GM21367 (cell line): ENCODE measurements around the gene CSNK1D.
"Not testable (repeated sequence)": the region's sequence is repeated elsewhere in the genome, so short reads cannot be mapped to it uniquely, and the experiment has no call there.

Source experiments
- ATAC-seq: cut with Tn5 transposase; IDR thresholded peaks from one replicate; pipeline ENCODE4 v1.9.1; 2021; ENCODE audit not compliant: unreplicated experiment

The CSNK1D gene

GRCh38 chr17:82276938-82277337 lies 3.4 kb upstream of the CSNK1D start:
- no peak for ATAC-seq

- ATAC-seq, result no peak
Measured at GRCh38 chr17:82275326-82275725, 1.8 kb upstream of the CSNK1D start.

GRCh38 chr17:82274134-82275020 lies 877 bp upstream of the CSNK1D start:
- ATAC-seq, result no peak

DNA sequence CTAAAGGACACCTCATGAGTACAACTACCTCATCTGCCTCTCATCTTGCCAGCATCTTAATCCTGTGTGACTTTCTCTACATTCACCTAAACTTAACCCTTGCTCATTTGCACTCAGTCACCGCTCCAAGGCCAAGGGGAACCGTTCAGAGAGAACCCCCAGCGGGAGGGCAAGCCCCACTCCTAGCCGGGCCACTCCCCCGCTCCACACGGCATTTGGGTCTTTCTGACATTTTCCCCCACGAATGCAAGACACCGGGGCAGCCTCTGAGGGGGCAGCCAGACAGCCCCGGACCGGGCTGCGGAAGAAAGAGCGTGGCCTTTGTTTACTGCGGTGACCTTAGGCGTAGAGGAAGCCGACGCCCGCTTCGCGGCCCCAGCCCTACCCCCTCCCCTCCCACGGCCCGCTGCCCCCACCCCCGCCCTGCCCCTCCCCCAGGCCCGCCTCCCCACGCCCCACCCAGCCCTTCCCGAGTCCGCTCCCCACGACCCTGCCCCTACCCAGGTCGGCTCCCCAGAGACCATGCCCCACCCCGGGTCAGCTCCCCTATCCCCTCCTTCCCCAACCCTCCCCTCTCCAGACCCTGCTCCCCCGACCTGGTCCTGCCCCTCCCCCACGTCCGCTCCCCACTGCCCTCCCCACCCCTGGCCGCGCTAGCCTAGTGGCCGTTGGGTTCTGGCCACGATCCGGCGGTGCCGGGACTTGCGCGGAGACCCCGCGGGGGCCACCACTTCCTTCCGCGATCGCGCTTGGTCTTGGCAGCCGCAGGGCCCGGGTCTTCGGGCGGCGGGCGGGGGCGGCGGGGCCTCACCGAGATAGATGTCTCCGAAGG lies 789 bp downstream of the CSNK1D start:
- ATAC-seq, result no peak

DNA sequence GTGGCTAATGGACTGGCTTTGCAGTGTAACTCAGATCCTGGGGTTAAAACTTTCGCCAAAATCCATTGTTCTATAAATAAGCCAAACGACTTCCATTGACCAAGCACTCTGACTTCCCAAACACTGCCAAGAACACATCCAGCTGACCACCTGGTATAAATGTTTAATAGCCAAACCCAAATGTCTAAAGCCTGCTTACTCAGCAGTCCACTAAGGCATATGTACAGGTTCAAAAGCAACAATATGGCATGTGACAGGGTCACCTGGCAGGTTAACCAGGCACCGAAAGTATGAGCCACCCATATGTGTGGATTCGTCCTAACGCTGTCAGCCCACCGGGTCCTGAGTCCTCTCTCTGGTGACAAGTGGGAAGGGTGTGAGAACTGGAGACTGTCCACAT lies 2.1 kb downstream of the CSNK1D start:
- no peak for ATAC-seq

DNA sequence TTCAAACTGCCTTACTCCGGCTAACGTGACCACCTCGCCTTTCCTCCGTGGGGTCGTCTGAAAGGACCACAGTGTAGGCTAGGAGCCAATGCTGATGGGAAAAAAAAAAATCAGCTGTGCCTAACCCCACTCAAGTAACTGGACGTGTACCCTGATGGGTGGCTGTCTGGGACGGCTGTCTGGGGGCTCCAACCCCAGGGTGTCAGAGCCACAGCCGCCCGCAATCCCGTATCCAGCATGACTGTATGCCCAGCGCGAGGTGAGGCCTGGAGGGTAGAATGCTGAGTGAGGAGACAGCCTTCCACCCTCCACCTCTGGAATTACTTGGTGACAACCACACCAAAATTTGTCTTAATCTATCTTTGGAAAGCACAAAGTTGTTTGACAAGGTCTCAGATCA lies 2.8 kb downstream of the CSNK1D start:
- no peak for ATAC-seq

DNA sequence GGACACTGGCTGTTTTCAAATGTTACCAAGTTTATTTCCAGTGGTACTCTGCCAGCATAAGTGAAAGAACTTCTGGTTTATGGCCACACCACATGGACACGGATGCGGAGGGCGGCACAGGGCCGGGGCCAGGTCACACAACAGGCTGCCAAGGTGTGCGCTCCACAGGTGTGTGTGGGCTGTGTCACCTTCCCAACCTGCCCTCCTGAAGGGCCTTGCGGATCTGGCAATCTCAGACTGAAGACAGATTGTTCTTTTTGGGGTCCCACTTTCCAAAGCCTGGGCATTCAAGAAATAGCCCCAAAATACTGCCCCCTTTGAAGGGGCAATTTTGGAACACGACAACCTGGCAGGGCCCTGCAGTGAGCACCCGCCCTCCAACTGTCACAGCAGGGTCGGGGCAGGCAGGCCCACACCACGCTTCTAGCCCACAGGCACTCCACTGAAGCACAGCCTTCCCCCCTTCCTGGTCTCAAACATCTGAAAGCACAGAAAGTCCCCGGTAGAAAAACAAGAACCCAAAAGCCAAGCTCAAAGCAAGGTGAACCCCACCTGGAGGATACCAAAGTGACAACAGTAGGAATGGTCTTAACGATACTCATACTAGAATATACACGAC lies 3.5 kb downstream of the CSNK1D start:
- ATAC-seq, result no peak

GRCh38 chr17:82269138-82269881 lies 4.2 kb downstream of the CSNK1D start:
- ATAC-seq, result no peak

GRCh38 chr17:82267575-82268379 lies 5.7 kb downstream of the CSNK1D start:
- no peak for ATAC-seq

GRCh38 chr17:82266142-82266541 lies 7.4 kb downstream of the CSNK1D start:
- no peak for ATAC-seq

- ATAC-seq, result no peak
Measured at GRCh38 chr17:82263641-82264040, 9.9 kb downstream of the CSNK1D start.

DNA sequence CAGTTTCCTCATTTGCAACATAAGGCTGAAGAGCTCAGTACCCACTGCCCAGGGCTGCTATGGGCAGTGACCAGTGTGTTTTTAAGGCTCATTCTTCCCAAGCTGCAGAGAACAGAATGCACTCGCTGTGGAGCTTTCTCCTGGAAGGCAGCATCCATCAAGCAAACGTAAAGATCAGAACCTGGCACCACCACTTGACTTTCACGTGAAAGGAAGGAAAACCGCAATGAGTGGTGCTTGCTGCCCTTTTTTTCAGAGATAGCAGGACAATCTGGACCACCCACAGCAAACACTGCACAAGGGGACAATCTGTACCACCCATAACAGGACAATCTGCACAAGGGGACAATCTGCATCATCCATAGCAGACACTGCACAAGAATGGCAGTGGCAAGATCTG lies 11.2 kb downstream of the CSNK1D start:
- no peak for ATAC-seq

DNA sequence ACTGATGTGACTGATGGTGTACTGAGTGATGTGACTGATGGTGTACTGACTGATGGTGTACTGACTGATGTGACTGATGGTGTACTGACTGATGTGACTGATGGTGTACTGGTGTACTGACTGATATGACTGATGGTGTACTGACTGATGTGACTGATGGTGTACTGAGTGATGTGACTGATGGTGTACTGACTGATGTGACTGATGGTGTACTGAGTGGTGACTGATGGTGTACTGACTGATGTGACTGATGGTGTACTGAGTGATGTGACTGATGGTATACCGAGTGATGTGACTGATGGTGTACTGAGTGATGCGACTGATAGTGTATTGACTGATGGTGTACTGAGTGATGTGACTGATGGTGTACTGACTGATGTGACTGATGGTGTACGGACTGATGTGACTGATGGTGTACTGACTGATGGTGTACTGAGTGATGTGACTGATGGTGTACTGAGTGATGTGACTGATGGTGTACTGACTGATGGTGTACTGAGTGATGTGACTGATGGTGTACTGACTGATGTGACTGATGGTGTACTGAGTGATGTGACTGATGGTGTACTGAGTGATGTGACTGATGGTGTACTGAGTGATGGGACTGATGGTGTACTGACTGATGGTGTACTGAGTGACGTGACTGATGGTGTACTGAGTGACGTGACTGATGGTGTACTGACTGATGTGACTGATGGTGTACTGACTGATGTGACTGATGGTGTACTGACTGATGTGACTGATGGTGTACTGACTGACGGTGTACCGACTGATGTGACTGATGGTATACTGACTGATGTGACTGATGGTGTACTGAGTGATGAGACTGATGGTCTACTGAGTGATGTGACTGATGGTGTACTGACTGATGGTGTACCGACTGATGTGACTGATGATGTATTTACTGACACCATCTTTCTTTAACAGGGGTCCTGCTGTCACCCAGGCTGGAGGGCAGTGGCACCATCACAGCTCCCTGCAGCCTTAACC lies 13.2 kb downstream of the CSNK1D start:
- not testable (repeated sequence) for ATAC-seq

GRCh38 chr17:82258555-82258954 lies 14.9 kb downstream of the CSNK1D start:
- ATAC-seq, result no peak

DNA sequence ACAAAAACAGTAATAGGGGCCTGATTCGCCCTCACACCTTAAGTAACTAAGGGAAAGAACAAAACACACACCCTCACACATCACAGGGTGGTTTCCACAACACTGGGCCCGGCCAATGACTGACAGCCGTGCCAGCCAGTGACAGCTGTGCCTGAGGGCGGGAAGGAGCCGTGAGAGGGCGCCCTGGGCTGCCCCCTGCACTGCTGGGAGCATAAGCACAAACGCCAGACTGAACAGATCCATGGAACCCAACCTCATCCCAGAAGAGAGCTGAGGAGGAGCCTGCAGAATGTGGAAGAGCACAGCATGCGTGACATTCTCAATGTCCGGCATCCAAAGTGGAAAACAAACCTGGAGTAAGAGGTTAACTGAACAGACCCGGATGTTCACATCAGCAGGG lies 16.0 kb downstream of the CSNK1D start:
- ATAC-seq, result no peak

- ATAC-seq, result no peak
Measured at GRCh38 chr17:82256242-82256885, 17.1 kb downstream of the CSNK1D start.

GRCh38 chr17:82255402-82255972 lies 18.0 kb downstream of the CSNK1D start:
- no peak for ATAC-seq

DNA sequence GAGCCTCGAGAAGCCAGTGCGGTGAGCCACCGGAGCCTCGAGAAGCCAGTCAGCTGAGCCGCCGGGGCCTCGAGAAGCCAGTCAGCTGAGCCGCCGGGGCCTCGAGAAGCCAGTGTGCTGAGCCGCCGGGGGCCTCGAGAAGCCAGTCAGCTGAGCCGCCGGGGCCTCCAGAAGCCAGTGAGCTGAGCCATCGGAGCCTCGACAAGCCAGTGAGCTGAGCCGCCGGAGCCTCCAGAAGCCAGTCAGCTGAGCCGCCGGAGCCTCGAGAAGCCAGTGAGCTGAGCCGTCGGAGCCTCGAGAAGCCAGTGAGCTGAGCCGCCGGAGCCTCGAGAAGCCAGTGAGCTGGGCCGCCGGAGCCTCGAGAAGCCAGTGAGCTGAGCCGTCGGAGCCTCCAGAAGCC lies 18.8 kb downstream of the CSNK1D start:
- not testable (repeated sequence) for ATAC-seq
